Activated CD8-positive, alpha-beta T cell treated with anti-CD3 and anti-CD28 coated beads, Interleukin-2, amount 10 ng/mL, durations not matched to agents 7 days and 5 days (primary cell): ENCODE measurements around the gene CRP. TPM values are rescaled to one million over a fixed set of nuclear protein-coding genes. Genes with fewer than 3 reads are reported as not detected.

Experiments
- ATAC-seq: fragments of 150-1000 bp; cut with Tn5 transposase; one replicate; pipeline ENCODE4 v1.10.0; 2021; ENCODE audit warnings: moderate library complexity
- CTCF ChIA-PET: fragments of 350-600 bp; sonication (Branson Sonifier 250); formaldehyde crosslinking; loops from one replicate; lab custom pipeline; 2021; ENCODE audit warnings: antibody characterized with exemption; lab: Charles Lee
- POLR2A ChIA-PET: fragments of 350-600 bp; sonication (Branson Sonifier 250); formaldehyde crosslinking; loops from one replicate; lab custom pipeline; 2021; ENCODE audit warnings: antibody characterized with exemption; lab: Charles Lee
- DNase-seq: peaks from one replicate; pipeline ENCODE4 v3.0.0-alpha.2; 2020
- H3K27ac Mint-ChIP-seq: one replicate; pipeline ENCODE4 v1.8.0; 2021; ENCODE audit warnings: mild to moderate bottlenecking, mixed read lengths
- H3K27me3 Mint-ChIP-seq: one replicate; pipeline ENCODE4 v1.8.0; 2021; ENCODE audit warnings: low read depth, mixed read lengths
- H3K36me3 Mint-ChIP-seq: one replicate; pipeline ENCODE4 v1.8.0; 2021; ENCODE audit warnings: low read depth, mixed read lengths
- H3K4me1 Mint-ChIP-seq: one replicate; pipeline ENCODE4 v1.8.0; 2021; ENCODE audit warnings: low read depth, mixed read lengths
- H3K4me3 Mint-ChIP-seq: one replicate; pipeline ENCODE4 v1.8.0; 2021; ENCODE audit warnings: mild to moderate bottlenecking, mixed read lengths
- H3K9me3 Mint-ChIP-seq: one replicate; pipeline ENCODE4 v1.8.0; 2022; ENCODE audit warnings: mixed read lengths; ENCODE audit not compliant: insufficient read depth
- total RNA-seq, 2 experiments: library from RNA; stranded (reverse); gene quantifications; one replicate each; pipeline ENCODE4 v1.2.3, GENCODE V29; 2021

Gene CRP, protein sequence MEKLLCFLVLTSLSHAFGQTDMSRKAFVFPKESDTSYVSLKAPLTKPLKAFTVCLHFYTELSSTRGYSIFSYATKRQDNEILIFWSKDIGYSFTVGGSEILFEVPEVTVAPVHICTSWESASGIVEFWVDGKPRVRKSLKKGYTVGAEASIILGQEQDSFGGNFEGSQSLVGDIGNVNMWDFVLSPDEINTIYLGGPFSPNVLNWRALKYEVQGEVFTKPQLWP
- not detected for total RNA-seq

DNA sequence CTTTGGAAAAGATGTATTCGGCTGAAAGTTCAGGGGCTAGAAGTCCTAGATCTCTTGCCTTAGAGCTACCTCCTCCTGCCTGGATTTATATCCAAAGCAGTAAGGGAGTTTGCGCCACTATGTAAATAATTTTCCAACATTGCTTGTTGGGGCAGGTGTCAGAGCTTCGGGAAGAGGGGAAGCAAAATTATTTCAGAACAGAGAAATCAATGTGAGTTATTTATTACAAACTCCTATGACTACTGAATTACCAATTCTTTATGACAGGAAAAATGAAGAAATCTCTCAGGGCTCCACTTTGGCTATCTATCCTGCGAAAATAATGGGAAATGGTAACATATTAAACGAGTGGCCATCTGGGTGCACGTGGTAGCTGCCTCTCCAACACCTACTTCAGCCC lies at the start of gene CRP:
CRP (minus strand) TSS at position 61 of the 400 bp plus-strand sequence. CDS start 104 bp downstream, outside the sequence.
- no peak for DNase-seq
- Mint-ChIP-seq H3K4me3 (no peak within 1 kb of the TSS), H3K9me3 (peaks cover 8% of the 10 kb centered on the region), H3K4me1 (no peaks in the 10 kb centered on the region), H3K27me3 (no peaks in the 10 kb centered on the region), H3K27ac (no peak within 1 kb of the TSS), H3K36me3 (no peaks in the 10 kb centered on the region)
- ChIA-PET CTCF (no interaction called here), POLR2A (no interaction called here)
- no peak for ATAC-seq

DNA sequence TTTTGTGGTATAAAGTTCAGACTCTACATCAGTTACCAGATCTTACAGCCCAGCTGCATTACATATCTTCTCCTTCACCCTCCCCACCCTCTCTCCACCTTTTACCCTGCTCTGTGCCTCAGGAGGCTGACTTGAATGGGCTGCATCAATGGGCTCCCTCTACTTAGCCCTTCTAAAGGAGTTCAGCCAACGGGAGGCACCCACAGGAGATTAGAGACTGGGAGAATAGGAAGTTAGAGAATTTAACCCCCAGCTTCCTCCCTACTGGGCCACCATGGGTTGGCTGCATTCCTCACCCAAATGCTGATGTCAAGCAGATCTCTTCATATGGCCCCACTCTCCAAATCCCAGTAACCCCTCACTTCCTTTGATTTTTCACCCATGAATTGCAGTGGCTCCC lies 49.3 kb upstream of the CRP start:
- Mint-ChIP-seq H3K9me3 (no peaks in the 10 kb centered on the region), H3K4me1 (no peaks in the 10 kb centered on the region), H3K36me3 (no peaks in the 10 kb centered on the region), H3K4me3 (no peak overlapping the region), H3K27me3 (peaks cover 4% of the 10 kb centered on the region), H3K27ac (no peak overlapping the region)
- POLR2A ChIA-PET: no interaction called here
- CTCF ChIA-PET: no interaction called here
- DNase-seq (no peak), ATAC-seq (no peak)

DNA sequence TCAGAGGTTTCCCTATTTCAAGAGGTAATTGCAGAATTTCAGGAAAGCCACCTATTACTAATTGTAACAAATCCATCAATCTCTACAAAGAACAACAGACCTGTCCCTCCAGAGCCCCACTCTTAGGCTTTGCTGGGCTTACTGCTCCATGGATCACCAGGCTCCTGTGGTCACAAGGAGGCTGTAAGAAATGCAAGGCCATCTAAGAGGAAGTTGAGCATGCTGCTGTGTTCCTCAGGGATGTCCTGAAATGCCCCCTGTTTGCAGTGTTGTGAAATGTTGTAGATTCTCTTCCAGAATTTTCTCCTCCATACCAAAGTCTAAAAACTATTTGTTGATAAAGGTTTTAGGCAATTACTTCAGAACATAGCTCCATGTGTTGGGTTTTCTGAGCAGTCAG lies 42.0 kb upstream of the CRP start:
- Mint-ChIP-seq H3K4me1 (no peaks in the 10 kb centered on the region), H3K27ac (no peak overlapping the region), H3K36me3 (no peaks in the 10 kb centered on the region), H3K27me3 (peaks cover 4% of the 10 kb centered on the region), H3K4me3 (no peak overlapping the region), H3K9me3 (no peaks in the 10 kb centered on the region)
- ChIA-PET POLR2A (no interaction called here), CTCF (no interaction called here)
- DNase-seq (no peak), ATAC-seq (no peak)

DNA sequence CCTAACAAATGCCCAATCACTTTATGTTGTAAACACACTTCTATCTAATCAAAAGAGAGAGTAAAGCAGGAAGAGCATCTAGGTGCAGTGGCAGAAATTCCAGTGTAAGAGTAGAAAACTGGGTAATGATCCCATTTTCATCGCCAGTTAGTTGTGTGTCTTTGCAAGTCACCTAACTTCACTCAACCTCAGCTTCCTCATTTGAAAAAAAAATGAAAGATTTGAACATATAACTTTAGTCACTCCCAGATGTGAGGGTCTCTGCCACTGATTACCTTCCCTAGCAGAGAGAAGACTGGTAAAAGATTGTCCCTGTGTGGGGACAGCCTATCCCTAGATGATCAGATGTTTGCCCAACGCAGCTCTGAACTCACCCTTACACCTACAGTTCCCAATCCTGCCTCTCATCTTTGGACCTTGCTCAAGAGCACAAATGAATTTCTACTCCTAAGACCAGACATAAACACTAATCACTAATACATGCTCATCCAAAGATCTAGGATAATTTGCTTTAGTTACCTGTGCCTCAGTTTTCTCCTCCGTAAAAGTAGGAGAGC lies 41.1 kb upstream of the CRP start:
- no peak overlapping the region for H3K27ac Mint-ChIP-seq
- ATAC-seq (no peak), DNase-seq (no peak)
- no peaks in the 10 kb centered on the region for H3K4me1 Mint-ChIP-seq
- POLR2A ChIA-PET: no interaction called here
- CTCF ChIA-PET: no interaction called here
- no peaks in the 10 kb centered on the region for H3K36me3 Mint-ChIP-seq
- H3K9me3 Mint-ChIP-seq: no peaks in the 10 kb centered on the region
- H3K4me3 Mint-ChIP-seq: no peak overlapping the region
- H3K27me3 Mint-ChIP-seq: peaks cover 4% of the 10 kb centered on the region

DNA sequence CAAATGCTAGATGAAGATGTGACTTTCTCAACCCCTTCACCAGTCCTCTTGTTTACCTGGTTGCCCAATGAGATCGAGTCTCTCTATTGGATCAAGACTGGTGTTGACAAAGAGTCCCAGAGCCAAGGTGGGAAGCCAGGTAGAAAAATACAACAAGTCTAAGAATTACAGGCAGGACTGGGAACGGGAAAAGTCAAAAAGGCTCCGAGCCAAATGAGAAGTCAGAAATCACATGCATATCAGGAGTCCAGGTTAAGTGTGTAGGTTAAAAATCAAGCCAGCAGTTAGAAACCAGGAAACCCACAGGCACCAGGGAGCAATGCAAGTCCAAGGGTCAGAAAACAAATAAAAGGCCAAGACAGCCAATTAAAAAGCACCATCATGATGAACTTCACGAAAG lies 39.0 kb upstream of the CRP start:
- DNase-seq: no peak
- Mint-ChIP-seq H3K27ac (no peak overlapping the region), H3K4me1 (no peaks in the 10 kb centered on the region), H3K27me3 (peaks cover 4% of the 10 kb centered on the region), H3K9me3 (no peaks in the 10 kb centered on the region), H3K36me3 (no peaks in the 10 kb centered on the region), H3K4me3 (no peak overlapping the region)
- ChIA-PET POLR2A (no interaction called here), CTCF (no interaction called here)
- ATAC-seq: no peak

DNA sequence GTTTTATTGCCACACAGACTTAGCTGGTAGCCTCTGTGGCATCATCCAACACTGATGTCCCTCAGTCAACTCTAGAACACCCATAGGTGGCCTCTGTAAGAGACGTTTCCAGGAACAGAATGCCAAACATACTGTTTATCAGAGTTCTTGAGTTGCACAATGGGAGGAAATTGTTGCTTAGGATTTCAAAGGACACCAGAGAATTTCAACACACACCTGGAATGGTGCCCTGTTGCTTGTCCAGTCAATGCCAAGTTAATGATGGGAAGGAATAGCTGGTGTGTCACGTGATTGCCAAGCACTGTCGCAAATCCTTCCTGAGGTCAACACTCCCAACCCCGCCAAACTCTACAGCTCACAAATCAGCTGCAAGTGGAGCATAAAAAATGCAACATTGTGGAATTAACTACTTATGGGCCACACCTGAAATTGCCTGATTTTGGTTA lies 37.8 kb upstream of the CRP start:
- Mint-ChIP-seq H3K27me3 (peaks cover 4% of the 10 kb centered on the region), H3K27ac (no peak overlapping the region), H3K36me3 (no peaks in the 10 kb centered on the region), H3K4me3 (no peak overlapping the region), H3K4me1 (no peaks in the 10 kb centered on the region), H3K9me3 (no peaks in the 10 kb centered on the region)
- ATAC-seq: no peak
- ChIA-PET POLR2A (no interaction called here), CTCF (no interaction called here)
- DNase-seq: no peak

DNA sequence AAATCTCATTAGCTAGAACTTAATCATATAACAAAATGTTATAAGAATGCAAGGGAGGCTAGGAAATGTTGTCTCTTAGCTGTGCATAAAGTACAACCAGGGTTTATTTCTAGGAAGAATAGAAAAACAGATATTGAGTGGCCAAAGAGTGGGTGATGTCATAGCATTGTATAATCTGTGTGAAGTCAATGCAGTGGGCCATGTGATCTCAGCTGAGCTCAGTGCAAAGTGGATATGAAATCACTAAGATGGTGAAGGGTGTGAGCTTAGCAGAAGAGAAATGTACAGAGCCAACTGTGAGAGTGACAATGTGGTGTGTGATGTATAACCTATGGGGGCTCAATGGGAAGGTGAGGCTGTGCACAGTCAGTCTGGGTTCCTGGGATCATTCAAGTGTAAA lies 36.6 kb upstream of the CRP start:
- peaks cover 2% of the 10 kb centered on the region for H3K27me3 Mint-ChIP-seq
- DNase-seq (no peak), ATAC-seq (no peak)
- no peak overlapping the region for H3K27ac Mint-ChIP-seq
- H3K36me3 Mint-ChIP-seq: no peaks in the 10 kb centered on the region
- no peak overlapping the region for H3K4me3 Mint-ChIP-seq
- no peaks in the 10 kb centered on the region for H3K4me1 Mint-ChIP-seq
- H3K9me3 Mint-ChIP-seq: no peaks in the 10 kb centered on the region
- CTCF ChIA-PET: no interaction called here
- POLR2A ChIA-PET: no interaction called here

DNA sequence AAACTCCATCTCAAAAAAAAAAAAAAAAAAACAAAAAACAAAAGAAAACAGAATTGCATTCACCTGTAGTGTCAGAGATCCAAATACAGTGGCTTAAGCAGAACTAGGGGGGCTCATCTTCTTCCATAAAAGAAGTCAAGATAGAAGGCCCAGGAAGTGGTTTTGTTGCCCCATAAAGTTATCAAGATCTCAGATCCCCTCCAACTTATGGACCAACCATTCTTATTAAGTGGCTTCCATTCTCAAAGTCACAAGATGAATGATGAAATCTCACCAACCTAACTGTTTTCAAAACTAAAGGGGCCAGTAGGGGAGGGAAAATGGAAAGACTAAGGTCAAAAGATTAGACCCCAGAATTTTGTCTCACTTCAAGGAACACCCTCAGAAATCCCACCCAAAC lies 36.2 kb upstream of the CRP start:
- Mint-ChIP-seq H3K9me3 (no peaks in the 10 kb centered on the region), H3K36me3 (no peaks in the 10 kb centered on the region), H3K27ac (no peak overlapping the region), H3K4me3 (no peak overlapping the region), H3K4me1 (no peaks in the 10 kb centered on the region), H3K27me3 (peaks cover 2% of the 10 kb centered on the region)
- ChIA-PET POLR2A (no interaction called here), CTCF (no interaction called here)
- DNase-seq (no peak), ATAC-seq (no peak)

DNA sequence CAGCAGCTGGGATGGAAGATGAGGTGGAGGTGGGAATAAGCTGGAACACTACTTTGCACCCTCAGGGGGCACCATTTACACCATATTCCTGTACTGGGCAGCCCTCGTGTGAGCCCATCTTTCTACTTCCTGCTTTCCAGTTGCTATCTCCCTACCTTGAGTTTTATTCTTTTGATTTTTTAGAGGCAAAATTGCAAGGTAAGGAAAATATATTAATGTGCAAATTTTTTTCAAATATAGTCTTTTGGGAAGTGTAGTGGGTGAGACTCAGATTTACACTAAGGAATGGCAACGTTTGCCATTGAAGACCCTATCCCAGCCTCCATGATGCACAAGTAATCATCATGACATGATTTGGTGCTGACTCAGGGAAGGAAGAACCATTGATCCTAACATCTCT lies 35.2 kb upstream of the CRP start:
- no peak overlapping the region for H3K27ac Mint-ChIP-seq
- H3K9me3 Mint-ChIP-seq: no peaks in the 10 kb centered on the region
- no peaks in the 10 kb centered on the region for H3K4me1 Mint-ChIP-seq
- H3K36me3 Mint-ChIP-seq: no peaks in the 10 kb centered on the region
- peaks cover 2% of the 10 kb centered on the region for H3K27me3 Mint-ChIP-seq
- H3K4me3 Mint-ChIP-seq: no peak overlapping the region
- DNase-seq (no peak), ATAC-seq (no peak)
- ChIA-PET POLR2A (no interaction called here), CTCF (interaction anchor here (0.6 kb wide), 1 partner anchor 8 kb away, joined by 3 read pairs; no protein-coding TSS in a partner anchor)

DNA sequence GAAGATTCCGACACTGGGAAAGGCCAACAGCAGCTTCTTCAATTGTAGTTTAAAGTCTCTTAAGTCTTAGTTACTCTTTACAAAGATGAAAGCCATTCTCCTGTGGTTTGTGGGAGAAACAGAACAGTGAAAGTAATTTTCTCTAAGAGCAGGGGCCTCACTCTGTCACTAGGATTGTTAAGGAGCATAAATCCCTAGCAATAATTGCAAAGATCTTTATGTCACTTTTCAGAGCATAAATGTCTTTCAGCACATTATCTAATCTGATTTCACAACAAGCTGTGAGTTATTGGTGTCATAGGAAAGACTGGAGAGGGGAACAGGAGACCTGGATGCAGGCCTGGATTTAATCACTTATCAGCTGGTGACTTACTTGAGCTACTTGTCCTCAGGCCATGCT lies 34.0 kb upstream of the CRP start:
- CTCF ChIA-PET: no interaction called here

DNA sequence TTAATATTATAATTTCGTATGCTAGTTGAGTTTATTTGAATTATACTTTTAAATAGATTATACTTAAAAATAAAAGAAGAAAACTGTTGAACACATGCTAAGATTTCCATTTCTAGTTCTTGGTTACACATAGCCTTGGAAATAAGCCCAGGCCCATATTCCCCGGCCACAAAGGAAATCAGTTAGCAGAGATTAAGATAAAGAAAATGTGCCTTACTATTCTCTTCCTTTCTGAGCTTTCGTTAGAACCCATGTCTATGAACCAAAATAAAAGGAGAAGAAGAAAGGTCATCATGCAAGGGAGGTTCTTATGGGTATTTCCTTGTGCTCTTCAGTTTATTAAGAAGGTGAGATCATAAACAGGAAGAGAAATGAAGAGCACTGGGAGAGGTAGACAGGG lies 32.3 kb upstream of the CRP start:
- H3K4me3 Mint-ChIP-seq: no peak overlapping the region
- peaks cover 4% of the 10 kb centered on the region for H3K27me3 Mint-ChIP-seq
- H3K36me3 Mint-ChIP-seq: no peaks in the 10 kb centered on the region
- H3K9me3 Mint-ChIP-seq: no peaks in the 10 kb centered on the region
- H3K27ac Mint-ChIP-seq: no peak overlapping the region
- H3K4me1 Mint-ChIP-seq: no peaks in the 10 kb centered on the region
- no peak for ATAC-seq
- ChIA-PET POLR2A (no interaction called here), CTCF (no interaction called here)
- DNase-seq: no peak

More for the DNA sequence above, 34.0 kb upstream of the CRP start:
- ATAC-seq (no peak), DNase-seq (no peak)
- Mint-ChIP-seq H3K36me3 (no peaks in the 10 kb centered on the region), H3K27ac (no peak overlapping the region), H3K9me3 (no peaks in the 10 kb centered on the region), H3K4me3 (no peak overlapping the region), H3K4me1 (no peaks in the 10 kb centered on the region), H3K27me3 (peaks cover 2% of the 10 kb centered on the region)
- POLR2A ChIA-PET: no interaction called here

DNA sequence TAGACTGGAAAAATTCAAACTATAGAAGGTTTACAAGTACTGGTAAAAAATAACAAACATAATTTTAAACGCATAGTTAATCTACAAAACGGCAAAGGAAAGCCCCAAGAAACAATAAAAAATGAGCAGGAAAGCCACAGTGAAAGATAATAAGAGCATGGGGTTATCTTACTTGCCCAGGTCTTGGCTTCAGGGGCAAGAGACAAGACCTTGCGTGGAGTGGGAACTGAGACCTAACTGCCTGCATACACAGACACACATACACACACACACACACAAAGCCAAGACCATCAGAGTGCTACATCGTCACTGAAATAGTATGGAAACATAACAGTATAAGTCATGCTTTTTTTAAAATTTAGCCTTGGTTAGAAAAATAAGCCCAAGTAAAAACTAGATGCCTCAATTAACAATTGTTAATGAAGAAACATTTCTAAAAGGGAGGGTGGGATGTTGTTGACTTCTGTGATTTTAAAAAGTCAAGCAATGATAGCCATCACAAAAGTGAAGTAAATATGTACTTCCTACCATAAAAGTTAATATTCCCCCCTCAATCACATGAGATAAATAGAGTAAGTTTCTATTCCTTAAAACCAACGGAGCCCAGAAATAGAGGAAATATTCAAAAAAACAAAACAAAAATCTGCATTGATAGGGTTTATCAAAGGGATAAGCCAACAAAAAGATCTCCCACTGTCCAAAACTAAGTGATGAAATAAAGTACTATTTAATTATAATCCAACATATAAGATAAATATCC lies 29.4 kb upstream of the CRP start:
- Mint-ChIP-seq H3K36me3 (no peaks in the 10 kb centered on the region), H3K4me1 (no peaks in the 10 kb centered on the region), H3K27ac (no peak overlapping the region), H3K9me3 (no peaks in the 10 kb centered on the region), H3K4me3 (no peak overlapping the region), H3K27me3 (peaks cover 4% of the 10 kb centered on the region)
- CTCF ChIA-PET: no interaction called here
- DNase-seq: no peak
- POLR2A ChIA-PET: no interaction called here
- ATAC-seq: no peak
